GM23338 (cell line): Measurements from ENCODE around the gene MFNG. TPM values are rescaled to one million over a fixed set of nuclear protein-coding genes. Genes with fewer than 3 reads are reported as not detected.

Experiments used
- ATAC-seq: fragments of 200-7000 bp; cut with Tn5 transposase; 3 replicates; pipeline ENCODE4 v1.9.1; 2020
- DNase-seq: peaks from one replicate; pipeline ENCODE4 v3.0.0-alpha.2; 2015; ENCODE audit warnings: low spot score
- H2AFZ ChIP-seq: fragments of 200-600 bp; sonication (generic); 2 replicates; pipeline ENCODE4 v1.8.0; 2016; ENCODE audit warnings: antibody characterized with exemption, mild to moderate bottlenecking, moderate library complexity
- H3F3A ChIP-seq: fragments of 200-600 bp; sonication (generic); replicated peaks from 2 replicates; pipeline ENCODE4 v1.8.0; 2017; ENCODE audit warnings: antibody characterized with exemption, mixed run types, low read depth
- H3K27ac ChIP-seq: fragments of 200-600 bp; sonication (generic); 2 replicates; pipeline ENCODE4 v1.6.1; 2016; ENCODE audit warnings: low read depth
- H3K27me3 ChIP-seq: fragments of 200-600 bp; sonication (generic); 2 replicates; pipeline ENCODE4 v1.8.0; 2016; ENCODE audit warnings: mild to moderate bottlenecking, mixed run types, moderate library complexity; ENCODE audit not compliant: insufficient read depth
- H3K36me3 ChIP-seq: fragments of 200-600 bp; sonication (generic); 2 replicates; pipeline ENCODE4 v1.8.0; 2016; ENCODE audit warnings: mild to moderate bottlenecking; ENCODE audit not compliant: insufficient read depth
- H3K4me1 ChIP-seq: fragments of 200-600 bp; sonication (generic); 2 replicates; pipeline ENCODE4 v1.8.0; 2016; ENCODE audit warnings: mild to moderate bottlenecking, moderate library complexity; ENCODE audit not compliant: insufficient read depth
- H3K4me2 ChIP-seq: fragments of 200-600 bp; sonication (generic); 2 replicates; pipeline ENCODE4 v1.7.1; 2017; ENCODE audit warnings: mixed run types
- H3K4me3 ChIP-seq: fragments of 200-600 bp; sonication (generic); 2 replicates; pipeline ENCODE4 v1.6.1; 2016; ENCODE audit warnings: mixed run types
- H3K79me2 ChIP-seq: fragments of 200-600 bp; sonication (generic); replicated peaks from 2 replicates; pipeline ENCODE4 v1.8.0; 2017; ENCODE audit warnings: mild to moderate bottlenecking; ENCODE audit not compliant: insufficient read depth
- H3K9me2 ChIP-seq: fragments of 200-600 bp; sonication (generic); 2 replicates; pipeline ENCODE4 v1.8.0; 2017; ENCODE audit not compliant: insufficient read depth
- H4K20me1 ChIP-seq: fragments of 200-600 bp; sonication (generic); replicated peaks from 2 replicates; pipeline ENCODE4 v1.8.0; 2017; ENCODE audit warnings: mild to moderate bottlenecking; ENCODE audit not compliant: insufficient read depth
- H3K27ac Mint-ChIP-seq: 2 replicates; pipeline ENCODE4 v1.8.0; 2020; ENCODE audit warnings: inconsistent platforms, mild to moderate bottlenecking, moderate library complexity, mixed read lengths
- H3K27me3 Mint-ChIP-seq: 3 replicates; pipeline ENCODE4 v1.8.0; 2022; ENCODE audit warnings: low read depth, mild to moderate bottlenecking, moderate library complexity, mixed read lengths, inconsistent platforms; ENCODE audit not compliant: insufficient read depth, poor library complexity
- H3K36me3 Mint-ChIP-seq: 3 replicates; pipeline ENCODE4 v1.8.0; 2021; ENCODE audit warnings: low read depth, mild to moderate bottlenecking, inconsistent platforms, moderate library complexity, mixed read lengths
- H3K4me1 Mint-ChIP-seq: 3 replicates; pipeline ENCODE4 v1.8.0; 2020; ENCODE audit warnings: mild to moderate bottlenecking, inconsistent platforms, mixed read lengths
- H3K4me3 Mint-ChIP-seq: 3 replicates; pipeline ENCODE4 v1.8.0; 2021; ENCODE audit warnings: moderate library complexity, mild to moderate bottlenecking, inconsistent platforms, mixed read lengths
- H3K9me3 Mint-ChIP-seq: 3 replicates; pipeline ENCODE4 v1.8.0; 2020; ENCODE audit warnings: moderate library complexity, mild to moderate bottlenecking, inconsistent platforms, mixed read lengths
- CREB1 ChIP-seq: fragments of 250-450 bp; sonication (Bioruptor Pico); IDR thresholded peaks from 2 replicates; pipeline ENCODE4 v1.5.0; 2020; ENCODE audit warnings: low read depth, mild to moderate bottlenecking, moderate library complexity
- EZH2phosphoT487 ChIP-seq: fragments of 200-600 bp; sonication (generic); IDR thresholded peaks from one replicate; pipeline ENCODE4 v1.8.1; 2018; ENCODE audit warnings: antibody characterized with exemption; ENCODE audit not compliant: unreplicated experiment
- JUNB ChIP-seq: IDR thresholded peaks from one replicate; pipeline ENCODE4 v1.6.1; 2016; ENCODE audit warnings: antibody characterized with exemption; ENCODE audit not compliant: unreplicated experiment
- NANOG ChIP-seq: IDR thresholded peaks from 2 replicates; pipeline ENCODE4 v1.6.1; 2016; ENCODE audit warnings: antibody characterized with exemption, borderline replicate concordance
- POLR2AphosphoS5 ChIP-seq: IDR thresholded peaks from 2 replicates; pipeline ENCODE4 v1.6.1; 2016; ENCODE audit warnings: antibody characterized with exemption, low read depth
- STAT1 ChIP-seq: IDR thresholded peaks from one replicate; pipeline ENCODE4 v1.6.1; 2016; ENCODE audit warnings: antibody characterized with exemption; ENCODE audit not compliant: unreplicated experiment
- ZNF114 ChIP-seq: fragments of 250-450 bp; sonication (Bioruptor Pico); IDR thresholded peaks from 2 replicates; pipeline ENCODE4 v1.5.0; 2020; ENCODE audit warnings: mild to moderate bottlenecking, moderate library complexity
- ZNF331 ChIP-seq: fragments of 250-450 bp; sonication (Bioruptor Pico); IDR thresholded peaks from 2 replicates; pipeline ENCODE4 v1.5.0; 2020; ENCODE audit warnings: low read depth, mild to moderate bottlenecking, moderate library complexity
- polyA plus RNA-seq: library from polyadenylated mRNA; unstranded; fragments of >200 nt; fragmentation: Nextera tagmentation; extraction: Ambion mirVana; gene quantifications from 2 replicates; pipeline ENCODE4 v1.2.1, GENCODE V29; 2016
- total RNA-seq: library from RNA; depleted of rRNA; stranded (reverse); fragments of >200 nt; shearing (Covaris generic); gene quantifications from 2 replicates; pipeline ENCODE4 v1.2.3, GENCODE V29; 2014
- TF ChIP-seq, protein P1 (sequence below): fragments of 250-450 bp; sonication (Bioruptor Pico); IDR thresholded peaks from 2 replicates; pipeline ENCODE4 v1.5.0; 2020; ENCODE audit warnings: mild to moderate bottlenecking, moderate library complexity
- TF ChIP-seq, protein P2 (sequence below): IDR thresholded peaks from 2 replicates; pipeline ENCODE4 v1.6.1; 2016; ENCODE audit warnings: antibody characterized with exemption
- TF ChIP-seq, protein P3 (sequence below): IDR thresholded peaks from one replicate; pipeline ENCODE4 v1.6.1; 2018; ENCODE audit warnings: antibody characterized with exemption; ENCODE audit not compliant: unreplicated experiment
- TF ChIP-seq, protein P4 (sequence below), 2 experiments: fragments of 200-600 bp in 1 of 2; sonication (generic) in 1 of 2; conservative IDR thresholded peaks; 2 replicates each; pipeline versions ENCODE4 v1.5.1 to v1.6.1; 2016 to 2017; ENCODE audit warnings: antibody characterized with exemption in 2 of 2, low read depth in 2 of 2, mild to moderate bottlenecking in 2 of 2, moderate library complexity in 1 of 2

Gene MFNG
- total and polyA plus RNA-seq, 2 experiments from 2014 or later: 1.4 to 1.9 TPM

DNA sequence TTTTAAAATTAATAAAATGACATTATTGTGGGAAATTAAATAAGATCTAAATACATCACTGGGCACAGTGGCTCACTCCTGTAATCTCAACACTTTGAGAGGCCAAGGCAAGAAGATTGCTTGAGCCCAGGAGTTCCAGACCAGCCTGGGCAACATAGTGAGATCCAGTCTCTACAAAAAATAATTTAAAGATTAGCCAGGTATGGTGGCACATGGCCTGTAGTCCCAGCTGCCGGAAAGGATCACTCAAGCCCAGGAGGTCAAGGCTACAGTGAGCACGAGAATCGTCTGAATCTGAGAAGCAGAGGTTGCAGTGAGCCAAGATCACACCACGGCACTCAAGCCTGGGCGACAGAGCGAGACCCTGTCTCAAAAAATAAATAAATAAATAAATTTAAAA, 49.0 kb upstream of the MFNG start (continued):
- TF ChIP-seq STAT1: no peak
- TF ChIP-seq, protein P1, sequence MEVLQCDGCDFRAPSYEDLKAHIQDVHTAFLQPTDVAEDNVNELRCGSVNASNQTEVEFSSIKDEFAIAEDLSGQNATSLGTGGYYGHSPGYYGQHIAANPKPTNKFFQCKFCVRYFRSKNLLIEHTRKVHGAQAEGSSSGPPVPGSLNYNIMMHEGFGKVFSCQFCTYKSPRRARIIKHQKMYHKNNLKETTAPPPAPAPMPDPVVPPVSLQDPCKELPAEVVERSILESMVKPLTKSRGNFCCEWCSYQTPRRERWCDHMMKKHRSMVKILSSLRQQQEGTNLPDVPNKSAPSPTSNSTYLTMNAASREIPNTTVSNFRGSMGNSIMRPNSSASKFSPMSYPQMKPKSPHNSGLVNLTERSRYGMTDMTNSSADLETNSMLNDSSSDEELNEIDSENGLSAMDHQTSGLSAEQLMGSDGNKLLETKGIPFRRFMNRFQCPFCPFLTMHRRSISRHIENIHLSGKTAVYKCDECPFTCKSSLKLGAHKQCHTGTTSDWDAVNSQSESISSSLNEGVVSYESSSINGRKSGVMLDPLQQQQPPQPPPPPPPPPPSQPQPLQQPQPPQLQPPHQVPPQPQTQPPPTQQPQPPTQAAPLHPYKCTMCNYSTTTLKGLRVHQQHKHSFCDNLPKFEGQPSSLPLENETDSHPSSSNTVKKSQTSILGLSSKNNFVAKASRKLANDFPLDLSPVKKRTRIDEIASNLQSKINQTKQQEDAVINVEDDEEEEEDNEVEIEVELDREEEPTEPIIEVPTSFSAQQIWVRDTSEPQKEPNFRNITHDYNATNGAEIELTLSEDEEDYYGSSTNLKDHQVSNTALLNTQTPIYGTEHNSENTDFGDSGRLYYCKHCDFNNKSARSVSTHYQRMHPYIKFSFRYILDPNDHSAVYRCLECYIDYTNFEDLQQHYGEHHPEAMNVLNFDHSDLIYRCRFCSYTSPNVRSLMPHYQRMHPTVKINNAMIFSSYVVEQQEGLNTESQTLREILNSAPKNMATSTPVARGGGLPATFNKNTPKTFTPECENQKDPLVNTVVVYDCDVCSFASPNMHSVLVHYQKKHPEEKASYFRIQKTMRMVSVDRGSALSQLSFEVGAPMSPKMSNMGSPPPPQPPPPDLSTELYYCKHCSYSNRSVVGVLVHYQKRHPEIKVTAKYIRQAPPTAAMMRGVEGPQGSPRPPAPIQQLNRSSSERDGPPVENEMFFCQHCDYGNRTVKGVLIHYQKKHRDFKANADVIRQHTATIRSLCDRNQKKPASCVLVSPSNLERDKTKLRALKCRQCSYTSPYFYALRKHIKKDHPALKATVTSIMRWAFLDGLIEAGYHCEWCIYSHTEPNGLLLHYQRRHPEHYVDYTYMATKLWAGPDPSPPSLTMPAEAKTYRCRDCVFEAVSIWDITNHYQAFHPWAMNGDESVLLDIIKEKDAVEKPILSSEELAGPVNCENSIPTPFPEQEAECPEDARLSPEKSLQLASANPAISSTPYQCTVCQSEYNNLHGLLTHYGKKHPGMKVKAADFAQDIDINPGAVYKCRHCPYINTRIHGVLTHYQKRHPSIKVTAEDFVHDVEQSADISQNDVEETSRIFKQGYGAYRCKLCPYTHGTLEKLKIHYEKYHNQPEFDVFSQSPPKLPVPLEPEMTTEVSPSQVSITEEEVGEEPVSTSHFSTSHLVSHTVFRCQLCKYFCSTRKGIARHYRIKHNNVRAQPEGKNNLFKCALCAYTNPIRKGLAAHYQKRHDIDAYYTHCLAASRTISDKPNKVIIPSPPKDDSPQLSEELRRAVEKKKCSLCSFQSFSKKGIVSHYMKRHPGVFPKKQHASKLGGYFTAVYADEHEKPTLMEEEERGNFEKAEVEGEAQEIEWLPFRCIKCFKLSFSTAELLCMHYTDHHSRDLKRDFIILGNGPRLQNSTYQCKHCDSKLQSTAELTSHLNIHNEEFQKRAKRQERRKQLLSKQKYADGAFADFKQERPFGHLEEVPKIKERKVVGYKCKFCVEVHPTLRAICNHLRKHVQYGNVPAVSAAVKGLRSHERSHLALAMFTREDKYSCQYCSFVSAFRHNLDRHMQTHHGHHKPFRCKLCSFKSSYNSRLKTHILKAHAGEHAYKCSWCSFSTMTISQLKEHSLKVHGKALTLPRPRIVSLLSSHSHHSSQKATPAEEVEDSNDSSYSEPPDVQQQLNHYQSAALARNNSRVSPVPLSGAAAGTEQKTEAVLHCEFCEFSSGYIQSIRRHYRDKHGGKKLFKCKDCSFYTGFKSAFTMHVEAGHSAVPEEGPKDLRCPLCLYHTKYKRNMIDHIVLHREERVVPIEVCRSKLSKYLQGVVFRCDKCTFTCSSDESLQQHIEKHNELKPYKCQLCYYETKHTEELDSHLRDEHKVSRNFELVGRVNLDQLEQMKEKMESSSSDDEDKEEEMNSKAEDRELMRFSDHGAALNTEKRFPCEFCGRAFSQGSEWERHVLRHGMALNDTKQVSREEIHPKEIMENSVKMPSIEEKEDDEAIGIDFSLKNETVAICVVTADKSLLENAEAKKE: no peak
- TF ChIP-seq, protein P2, sequence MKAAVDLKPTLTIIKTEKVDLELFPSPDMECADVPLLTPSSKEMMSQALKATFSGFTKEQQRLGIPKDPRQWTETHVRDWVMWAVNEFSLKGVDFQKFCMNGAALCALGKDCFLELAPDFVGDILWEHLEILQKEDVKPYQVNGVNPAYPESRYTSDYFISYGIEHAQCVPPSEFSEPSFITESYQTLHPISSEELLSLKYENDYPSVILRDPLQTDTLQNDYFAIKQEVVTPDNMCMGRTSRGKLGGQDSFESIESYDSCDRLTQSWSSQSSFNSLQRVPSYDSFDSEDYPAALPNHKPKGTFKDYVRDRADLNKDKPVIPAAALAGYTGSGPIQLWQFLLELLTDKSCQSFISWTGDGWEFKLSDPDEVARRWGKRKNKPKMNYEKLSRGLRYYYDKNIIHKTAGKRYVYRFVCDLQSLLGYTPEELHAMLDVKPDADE: no peak
- no peak for TF ChIP-seq EZH2phosphoT487

DNA sequence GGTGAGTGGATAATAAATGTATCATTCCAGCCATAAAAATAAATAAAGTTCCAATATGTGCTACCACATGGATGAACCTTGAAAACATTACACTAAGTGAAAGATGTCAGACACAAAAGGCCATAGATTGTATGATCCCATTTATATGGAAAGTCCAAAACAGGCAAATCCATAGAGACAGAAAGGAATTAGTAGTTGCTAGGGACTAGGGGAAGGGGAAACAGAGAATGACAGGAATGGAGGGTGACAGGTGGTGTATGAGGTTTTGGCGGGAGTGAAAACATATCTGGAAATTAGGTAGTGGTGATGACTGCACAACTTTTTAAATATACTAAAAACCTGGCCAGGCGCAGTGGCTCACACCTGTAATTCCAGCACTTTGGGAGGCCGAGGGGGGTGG, 48.3 kb upstream of the MFNG start:
- Histone ChIP-seq H3K4me3 (no peak overlapping the region), H3K36me3 (no peaks in the 10 kb centered on the region), H3K4me2 (no peak overlapping the region), H3K79me2 (no peaks in the 10 kb centered on the region), H3F3A (no peaks in the 10 kb centered on the region), H3K27ac (no peak overlapping the region), H4K20me1 (no peaks in the 10 kb centered on the region), H3K9me2 (no peaks in the 10 kb centered on the region), H3K4me1 (no peaks in the 10 kb centered on the region), H3K27me3 (no peaks in the 10 kb centered on the region), H2AFZ (no peak overlapping the region)
- Mint-ChIP-seq H3K4me3 (no peak overlapping the region), H3K4me1 (peaks cover 8% of the 10 kb centered on the region), H3K27ac (no peak overlapping the region), H3K27me3 (peaks cover 7% of the 10 kb centered on the region), H3K9me3 (no peaks in the 10 kb centered on the region; the same call in 2 of the 3 replicates), H3K36me3 (no peaks in the 10 kb centered on the region)
- TF ChIP-seq, protein P2: no peak
- TF ChIP-seq, protein P3, sequence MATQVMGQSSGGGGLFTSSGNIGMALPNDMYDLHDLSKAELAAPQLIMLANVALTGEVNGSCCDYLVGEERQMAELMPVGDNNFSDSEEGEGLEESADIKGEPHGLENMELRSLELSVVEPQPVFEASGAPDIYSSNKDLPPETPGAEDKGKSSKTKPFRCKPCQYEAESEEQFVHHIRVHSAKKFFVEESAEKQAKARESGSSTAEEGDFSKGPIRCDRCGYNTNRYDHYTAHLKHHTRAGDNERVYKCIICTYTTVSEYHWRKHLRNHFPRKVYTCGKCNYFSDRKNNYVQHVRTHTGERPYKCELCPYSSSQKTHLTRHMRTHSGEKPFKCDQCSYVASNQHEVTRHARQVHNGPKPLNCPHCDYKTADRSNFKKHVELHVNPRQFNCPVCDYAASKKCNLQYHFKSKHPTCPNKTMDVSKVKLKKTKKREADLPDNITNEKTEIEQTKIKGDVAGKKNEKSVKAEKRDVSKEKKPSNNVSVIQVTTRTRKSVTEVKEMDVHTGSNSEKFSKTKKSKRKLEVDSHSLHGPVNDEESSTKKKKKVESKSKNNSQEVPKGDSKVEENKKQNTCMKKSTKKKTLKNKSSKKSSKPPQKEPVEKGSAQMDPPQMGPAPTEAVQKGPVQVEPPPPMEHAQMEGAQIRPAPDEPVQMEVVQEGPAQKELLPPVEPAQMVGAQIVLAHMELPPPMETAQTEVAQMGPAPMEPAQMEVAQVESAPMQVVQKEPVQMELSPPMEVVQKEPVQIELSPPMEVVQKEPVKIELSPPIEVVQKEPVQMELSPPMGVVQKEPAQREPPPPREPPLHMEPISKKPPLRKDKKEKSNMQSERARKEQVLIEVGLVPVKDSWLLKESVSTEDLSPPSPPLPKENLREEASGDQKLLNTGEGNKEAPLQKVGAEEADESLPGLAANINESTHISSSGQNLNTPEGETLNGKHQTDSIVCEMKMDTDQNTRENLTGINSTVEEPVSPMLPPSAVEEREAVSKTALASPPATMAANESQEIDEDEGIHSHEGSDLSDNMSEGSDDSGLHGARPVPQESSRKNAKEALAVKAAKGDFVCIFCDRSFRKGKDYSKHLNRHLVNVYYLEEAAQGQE: no peak
- no peak for TF ChIP-seq POLR2AphosphoS5
- no peak for TF ChIP-seq EZH2phosphoT487
- TF ChIP-seq CREB1 (CRISPR knock-in tag): no peak
- no peak for TF ChIP-seq STAT1
- no peak for TF ChIP-seq ZNF114 (CRISPR knock-in tag)
- TF ChIP-seq ZNF331 (CRISPR knock-in tag): no peak
- TF ChIP-seq, protein P4, sequence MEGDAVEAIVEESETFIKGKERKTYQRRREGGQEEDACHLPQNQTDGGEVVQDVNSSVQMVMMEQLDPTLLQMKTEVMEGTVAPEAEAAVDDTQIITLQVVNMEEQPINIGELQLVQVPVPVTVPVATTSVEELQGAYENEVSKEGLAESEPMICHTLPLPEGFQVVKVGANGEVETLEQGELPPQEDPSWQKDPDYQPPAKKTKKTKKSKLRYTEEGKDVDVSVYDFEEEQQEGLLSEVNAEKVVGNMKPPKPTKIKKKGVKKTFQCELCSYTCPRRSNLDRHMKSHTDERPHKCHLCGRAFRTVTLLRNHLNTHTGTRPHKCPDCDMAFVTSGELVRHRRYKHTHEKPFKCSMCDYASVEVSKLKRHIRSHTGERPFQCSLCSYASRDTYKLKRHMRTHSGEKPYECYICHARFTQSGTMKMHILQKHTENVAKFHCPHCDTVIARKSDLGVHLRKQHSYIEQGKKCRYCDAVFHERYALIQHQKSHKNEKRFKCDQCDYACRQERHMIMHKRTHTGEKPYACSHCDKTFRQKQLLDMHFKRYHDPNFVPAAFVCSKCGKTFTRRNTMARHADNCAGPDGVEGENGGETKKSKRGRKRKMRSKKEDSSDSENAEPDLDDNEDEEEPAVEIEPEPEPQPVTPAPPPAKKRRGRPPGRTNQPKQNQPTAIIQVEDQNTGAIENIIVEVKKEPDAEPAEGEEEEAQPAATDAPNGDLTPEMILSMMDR (conservative IDR thresholded peaks at IDR 0.05; ENCODE audit: low read depth in 2 of 2): no peak
- no peak for TF ChIP-seq NANOG
- no peak for TF ChIP-seq JUNB
- DNase-seq (no peak), ATAC-seq (no peak)
